ENCODE measurements around the gene SEPSECS. TPM values are rescaled to one million over a fixed set of nuclear protein-coding genes. Genes with fewer than 3 reads are reported as not detected.

SEPSECS gene
- polyA plus RNA-seq, 4 donors = 5.7 to 23.0 (median 16.7) TPM

DNA sequence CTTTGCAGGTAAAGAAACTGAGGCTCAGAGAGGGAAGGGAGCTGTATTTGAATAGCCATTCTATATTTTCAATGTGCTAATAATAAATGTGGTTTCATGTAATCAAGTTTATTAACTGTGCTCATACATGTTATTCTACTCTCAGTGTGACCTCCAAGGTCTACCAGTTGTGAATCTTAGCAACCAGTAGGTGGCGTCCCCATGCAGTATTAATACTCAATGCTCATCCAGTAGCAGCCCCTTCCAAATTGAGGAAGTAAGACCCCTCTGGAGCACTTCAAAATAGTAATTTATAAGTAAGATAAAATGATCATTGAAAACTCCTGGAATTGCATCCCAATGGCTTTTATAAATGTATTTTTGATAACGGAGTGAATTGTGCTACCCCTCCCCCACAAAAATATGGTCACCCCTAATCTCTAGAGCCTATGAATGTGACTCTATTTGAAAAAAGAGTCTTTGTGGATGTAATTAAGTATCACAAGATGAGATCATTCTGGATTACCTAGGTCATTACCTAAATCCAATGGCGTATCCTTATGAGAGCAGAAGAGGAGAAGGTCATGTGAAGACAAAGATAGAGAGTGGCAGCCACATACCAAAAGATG lies 20.4 kb upstream of the SEPSECS start:
- Histone ChIP-seq H3K9me3 (ENCODE audit: control insufficient read depth in 2 of 2, insufficient read depth in 1 of 2, low read depth in 1 of 2, low read length in 1 of 2) (no peaks in the 10 kb centered on the region), H3K27ac (ENCODE audit: low read depth in 1 of 3, low read length in 2 of 3) (no peak overlapping the region), H3K4me3 (ENCODE audit: low read depth in 1 of 3, low read length in 3 of 3) (no peak overlapping the region), H3K27me3 (ENCODE audit: control insufficient read depth in 3 of 3, insufficient read depth in 3 of 3, low read length in 3 of 3) (no peaks in the 10 kb centered on the region), H3K4me1 (ENCODE audit: control insufficient read depth in 3 of 3, insufficient read depth in 2 of 3, low read depth in 1 of 3, low read length in 2 of 3) (peaks cover 0 to 8% (median 2%) of the 10 kb centered on the region in 3 donors), H3K36me3 (ENCODE audit: control insufficient read depth in 3 of 3, insufficient read depth in 2 of 3, low read depth in 1 of 3, low read length in 3 of 3) (peaks cover 0 to 3% (median 0%) of the 10 kb centered on the region in 3 donors)
- DNase-seq (peak; percentile 51 to 60), FAIRE-seq (no peak)
- WGBS, 3 donors = 51 to 66% (median 64%) methylated on average over 3 of the region's 3 CpGs

DNA sequence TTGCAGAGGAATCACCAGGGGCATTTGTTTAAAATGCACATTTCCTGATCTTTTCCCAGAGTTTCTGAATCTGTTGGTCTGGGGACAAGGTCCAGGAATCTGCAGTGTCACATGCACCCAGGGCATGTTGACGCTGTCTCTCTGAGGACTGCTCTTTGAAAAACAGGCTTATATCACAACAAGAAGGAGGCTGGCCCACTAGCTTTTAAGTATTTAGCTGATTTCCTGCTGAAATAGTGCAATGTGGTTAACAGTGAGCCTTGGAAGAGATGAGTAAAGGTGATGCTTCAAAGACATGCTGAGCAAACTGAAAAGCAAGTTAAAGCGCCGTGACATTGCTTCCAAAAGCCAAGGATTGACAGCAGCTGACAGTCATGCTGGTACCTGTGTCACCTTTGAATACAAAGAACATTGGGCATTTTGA lies 18.6 kb upstream of the SEPSECS start:
- H3K9me3 ChIP-seq (ENCODE audit: control insufficient read depth in 2 of 2, insufficient read depth in 1 of 2, low read depth in 1 of 2, low read length in 1 of 2) = no peaks in the 10 kb centered on the region
- no peaks in the 10 kb centered on the region for H3K27me3 ChIP-seq (ENCODE audit: control insufficient read depth in 3 of 3, insufficient read depth in 3 of 3, low read length in 3 of 3)
- H3K36me3 ChIP-seq (ENCODE audit: control insufficient read depth in 3 of 3, insufficient read depth in 2 of 3, low read depth in 1 of 3, low read length in 3 of 3) = peaks cover 0 to 7% (median 0%) of the 10 kb centered on the region in 3 donors
- peak overlapping the region in 1 of 3 donors; percentile 59 for H3K27ac ChIP-seq (ENCODE audit: low read depth in 1 of 3, low read length in 2 of 3)
- no peak overlapping the region for H3K4me3 ChIP-seq (ENCODE audit: low read depth in 1 of 3, low read length in 3 of 3)
- peaks cover 0 to 8% (median 2%) of the 10 kb centered on the region in 3 donors for H3K4me1 ChIP-seq (ENCODE audit: control insufficient read depth in 3 of 3, insufficient read depth in 2 of 3, low read depth in 1 of 3, low read length in 2 of 3)
- FAIRE-seq (no peak), DNase-seq (peak in 1 of 2 donors; percentile 66)
- WGBS, 3 donors = 44 to 64% (median 63%) methylated on average over 3 of the region's 3 CpGs

DNA sequence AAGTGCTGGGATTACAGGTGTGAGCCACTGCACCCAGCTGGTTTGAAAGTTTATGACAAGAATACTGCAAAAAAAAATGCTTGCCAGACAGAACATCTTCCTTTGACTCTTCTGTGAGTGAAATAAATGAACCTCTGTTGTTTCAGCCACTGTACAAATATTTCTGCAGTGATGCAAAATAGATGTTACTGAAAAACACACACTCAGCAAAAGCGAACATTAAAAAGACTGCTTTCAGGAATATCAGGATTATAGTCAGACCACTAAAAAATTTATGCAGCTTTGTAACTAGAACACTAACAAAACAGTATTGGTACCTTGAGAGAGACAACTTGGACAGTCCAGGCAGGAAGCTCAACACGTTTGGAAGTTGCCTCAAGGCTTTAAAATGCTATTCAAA lies 16.9 kb upstream of the SEPSECS start:
- Histone ChIP-seq H3K27me3 (ENCODE audit: control insufficient read depth in 3 of 3, insufficient read depth in 3 of 3, low read length in 3 of 3) (no peaks in the 10 kb centered on the region), H3K36me3 (ENCODE audit: control insufficient read depth in 3 of 3, insufficient read depth in 2 of 3, low read depth in 1 of 3, low read length in 3 of 3) (peaks cover 0 to 7% (median 0%) of the 10 kb centered on the region in 3 donors), H3K4me3 (ENCODE audit: low read depth in 1 of 3, low read length in 3 of 3) (no peak overlapping the region), H3K27ac (ENCODE audit: low read depth in 1 of 3, low read length in 2 of 3) (no peak overlapping the region), H3K4me1 (ENCODE audit: control insufficient read depth in 3 of 3, insufficient read depth in 2 of 3, low read depth in 1 of 3, low read length in 2 of 3) (peaks cover 0 to 8% (median 2%) of the 10 kb centered on the region in 3 donors), H3K9me3 (ENCODE audit: control insufficient read depth in 2 of 2, insufficient read depth in 1 of 2, low read depth in 1 of 2, low read length in 1 of 2) (no peaks in the 10 kb centered on the region)
- FAIRE-seq (no peak), DNase-seq (no peak)
- 70 to 78% (median 71%) methylated on average over 2 of the region's 2 CpGs for WGBS, 3 donors

DNA sequence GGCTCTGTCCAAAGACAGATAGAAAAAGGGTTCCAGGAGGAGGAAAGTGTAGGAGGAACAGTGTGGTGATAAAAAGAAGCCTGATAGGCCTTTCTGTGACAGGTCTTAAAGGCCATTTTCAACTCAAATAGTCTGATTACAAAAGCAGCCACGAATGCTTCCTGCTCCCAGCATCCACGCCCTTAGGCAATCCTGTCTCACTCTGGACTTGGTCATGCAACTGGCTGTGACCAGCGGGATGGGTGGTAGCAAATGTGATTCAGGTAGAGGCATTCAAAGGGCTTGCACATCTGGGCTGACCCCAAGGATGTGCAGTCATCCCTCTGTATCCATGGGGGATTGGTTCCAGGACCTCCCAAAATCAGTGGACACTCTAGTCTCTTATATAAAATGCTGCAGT lies 14.4 kb upstream of the SEPSECS start:
- Histone ChIP-seq H3K4me1 (ENCODE audit: control insufficient read depth in 3 of 3, insufficient read depth in 2 of 3, low read depth in 1 of 3, low read length in 2 of 3) (peaks cover 0 to 8% (median 2%) of the 10 kb centered on the region in 3 donors), H3K27me3 (ENCODE audit: control insufficient read depth in 3 of 3, insufficient read depth in 3 of 3, low read length in 3 of 3) (no peaks in the 10 kb centered on the region), H3K9me3 (ENCODE audit: control insufficient read depth in 2 of 2, insufficient read depth in 1 of 2, low read depth in 1 of 2, low read length in 1 of 2) (no peaks in the 10 kb centered on the region), H3K36me3 (ENCODE audit: control insufficient read depth in 3 of 3, insufficient read depth in 2 of 3, low read depth in 1 of 3, low read length in 3 of 3) (peaks cover 0 to 16% (median 3%) of the 10 kb centered on the region in 3 donors), H3K27ac (ENCODE audit: low read depth in 1 of 3, low read length in 2 of 3) (no peak overlapping the region), H3K4me3 (ENCODE audit: low read depth in 1 of 3, low read length in 3 of 3) (no peak overlapping the region)
- 69 to 79% (median 79%) methylated on average over 3 of the region's 3 CpGs for WGBS, 3 donors
- FAIRE-seq (no peak), DNase-seq (no peak)

DNA sequence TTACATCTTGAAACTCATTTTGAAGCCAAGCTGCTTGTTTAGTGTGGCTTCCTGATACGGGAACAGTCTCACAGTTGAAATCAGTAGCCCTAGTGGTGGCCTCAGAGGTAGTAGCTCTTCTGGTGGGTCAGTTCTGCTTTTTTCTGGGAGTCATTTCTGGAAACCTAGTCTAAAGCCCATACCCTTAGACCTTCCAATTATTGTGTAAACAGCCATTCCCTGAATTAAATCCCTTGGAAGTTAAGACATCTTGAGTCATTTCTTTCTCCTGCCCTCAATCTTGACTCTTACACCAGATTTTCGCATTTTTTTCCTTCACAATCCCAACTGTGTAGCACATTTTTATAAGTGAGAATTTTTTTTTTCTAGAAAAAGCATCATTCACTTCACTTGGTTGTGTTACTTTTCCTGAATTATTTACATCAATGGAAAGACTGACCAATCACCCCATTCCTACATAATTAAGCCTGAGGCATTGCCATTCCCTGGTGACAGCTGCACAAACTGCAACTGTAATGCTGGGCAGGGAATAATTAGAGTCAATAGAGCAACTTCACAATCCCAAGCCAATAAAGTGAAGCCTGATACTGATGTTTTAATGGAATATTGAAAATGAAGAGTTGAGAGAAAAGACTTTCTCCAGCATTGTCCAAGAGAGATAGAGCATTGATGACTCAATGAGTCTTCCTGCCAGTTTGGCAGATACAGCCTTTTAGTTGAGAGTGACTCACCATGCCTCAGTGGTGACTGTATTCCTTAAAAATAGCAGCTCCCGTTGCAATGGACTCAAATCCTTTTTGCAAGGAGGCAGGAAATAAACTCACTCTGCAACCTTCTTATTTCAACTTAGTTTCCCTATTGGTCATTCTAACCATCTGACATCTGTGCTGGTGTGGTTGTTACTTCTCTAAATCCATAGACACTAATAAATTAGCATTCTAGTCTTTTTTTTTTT lies 13.0 kb upstream of the SEPSECS start:
- H3K9me3 ChIP-seq (ENCODE audit: control insufficient read depth in 2 of 2, insufficient read depth in 1 of 2, low read depth in 1 of 2, low read length in 1 of 2) = no peaks in the 10 kb centered on the region
- 61 to 77% (median 70%) methylated on average over 3 of the region's 3 CpGs for WGBS, 3 donors
- FAIRE-seq (no peak), DNase-seq (no peak)
- H3K4me1 ChIP-seq (ENCODE audit: control insufficient read depth in 3 of 3, insufficient read depth in 2 of 3, low read depth in 1 of 3, low read length in 2 of 3) = no peaks in the 10 kb centered on the region
- H3K36me3 ChIP-seq (ENCODE audit: control insufficient read depth in 3 of 3, insufficient read depth in 2 of 3, low read depth in 1 of 3, low read length in 3 of 3) = peaks cover 0 to 16% (median 3%) of the 10 kb centered on the region in 3 donors
- H3K4me3 ChIP-seq (ENCODE audit: low read depth in 1 of 3, low read length in 3 of 3) = no peak overlapping the region
- H3K27ac ChIP-seq (ENCODE audit: low read depth in 1 of 3, low read length in 2 of 3) = peak overlapping the region in 1 of 3 donors; percentile 53
- H3K27me3 ChIP-seq (ENCODE audit: control insufficient read depth in 3 of 3, insufficient read depth in 3 of 3, low read length in 3 of 3) = no peaks in the 10 kb centered on the region

DNA sequence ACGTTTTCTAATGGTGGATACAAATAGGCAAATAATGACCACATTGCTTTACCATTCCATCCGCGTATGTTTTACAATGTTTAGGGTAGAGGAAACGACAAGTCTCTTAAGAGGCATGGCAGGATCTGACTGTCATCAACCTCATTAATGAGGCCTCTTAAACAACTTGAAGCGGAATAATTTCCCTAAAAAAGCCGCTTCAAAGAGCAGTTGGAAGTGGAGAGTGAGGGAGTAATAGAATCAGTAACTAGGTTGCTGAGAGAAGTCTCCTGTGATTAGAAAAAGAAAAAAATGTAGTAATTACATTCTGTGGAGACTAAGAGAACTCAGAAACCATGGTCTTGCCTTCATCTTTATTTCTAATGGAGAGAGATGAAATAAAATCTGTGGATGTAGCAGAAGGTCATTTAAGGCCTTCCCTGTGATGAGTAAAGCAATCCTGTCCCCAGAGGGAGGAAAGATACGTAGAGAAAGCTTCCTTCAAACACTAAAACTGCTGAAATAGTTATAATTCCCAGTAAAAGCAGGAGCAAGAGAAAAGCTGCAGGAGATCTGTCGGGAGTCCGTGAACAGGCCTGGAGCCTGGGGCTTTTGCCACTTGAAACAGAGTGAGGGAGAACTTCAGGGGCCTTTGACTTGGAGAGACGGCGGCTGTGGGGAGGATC lies 11.1 kb upstream of the SEPSECS start:
- no peaks in the 10 kb centered on the region for H3K9me3 ChIP-seq (ENCODE audit: control insufficient read depth in 2 of 2, insufficient read depth in 1 of 2, low read depth in 1 of 2, low read length in 1 of 2)
- 92 to 94% (median 92%) methylated on average over 11 of the region's 11 CpGs for WGBS, 3 donors
- no peak overlapping the region for H3K27ac ChIP-seq (ENCODE audit: low read depth in 1 of 3, low read length in 2 of 3)
- peaks cover 0 to 12% (median 3%) of the 10 kb centered on the region in 3 donors for H3K36me3 ChIP-seq (ENCODE audit: control insufficient read depth in 3 of 3, insufficient read depth in 2 of 3, low read depth in 1 of 3, low read length in 3 of 3)
- FAIRE-seq (no peak), DNase-seq (no peak)
- H3K4me1 ChIP-seq (ENCODE audit: control insufficient read depth in 3 of 3, insufficient read depth in 2 of 3, low read depth in 1 of 3, low read length in 2 of 3) = no peaks in the 10 kb centered on the region
- H3K4me3 ChIP-seq (ENCODE audit: low read depth in 1 of 3, low read length in 3 of 3) = no peak overlapping the region
- H3K27me3 ChIP-seq (ENCODE audit: control insufficient read depth in 3 of 3, insufficient read depth in 3 of 3, low read length in 3 of 3) = no peaks in the 10 kb centered on the region

DNA sequence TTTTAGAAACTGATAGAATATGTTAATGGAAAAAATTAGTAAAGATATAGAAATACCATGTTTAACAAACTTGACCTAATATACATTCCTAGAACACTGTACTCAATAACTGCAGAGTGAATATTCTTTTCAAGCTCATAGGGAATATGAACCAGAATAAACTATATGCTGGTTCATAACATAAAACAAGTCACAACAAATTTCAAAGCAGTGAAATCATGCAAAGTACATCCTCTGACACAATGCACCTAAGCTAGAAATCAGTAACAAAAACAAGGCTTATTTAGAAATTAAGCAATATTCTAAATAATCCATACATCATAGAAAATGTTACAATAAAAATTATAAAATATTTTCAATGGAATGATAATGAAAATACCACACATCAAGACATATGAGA lies 9.2 kb upstream of the SEPSECS start:
- no peaks in the 10 kb centered on the region for H3K4me1 ChIP-seq (ENCODE audit: control insufficient read depth in 3 of 3, insufficient read depth in 2 of 3, low read depth in 1 of 3, low read length in 2 of 3)
- peaks cover 0 to 11% (median 3%) of the 10 kb centered on the region in 3 donors for H3K36me3 ChIP-seq (ENCODE audit: control insufficient read depth in 3 of 3, insufficient read depth in 2 of 3, low read depth in 1 of 3, low read length in 3 of 3)
- FAIRE-seq (no peak), DNase-seq (no peak)
- H3K27ac ChIP-seq (ENCODE audit: low read depth in 1 of 3, low read length in 2 of 3) = no peak overlapping the region
- peaks cover 0 to 5% of the 10 kb centered on the region in 2 donors for H3K9me3 ChIP-seq (ENCODE audit: control insufficient read depth in 2 of 2, insufficient read depth in 1 of 2, low read depth in 1 of 2, low read length in 1 of 2)
- H3K27me3 ChIP-seq (ENCODE audit: control insufficient read depth in 3 of 3, insufficient read depth in 3 of 3, low read length in 3 of 3) = no peaks in the 10 kb centered on the region
- no peak overlapping the region for H3K4me3 ChIP-seq (ENCODE audit: low read depth in 1 of 3, low read length in 3 of 3)

DNA sequence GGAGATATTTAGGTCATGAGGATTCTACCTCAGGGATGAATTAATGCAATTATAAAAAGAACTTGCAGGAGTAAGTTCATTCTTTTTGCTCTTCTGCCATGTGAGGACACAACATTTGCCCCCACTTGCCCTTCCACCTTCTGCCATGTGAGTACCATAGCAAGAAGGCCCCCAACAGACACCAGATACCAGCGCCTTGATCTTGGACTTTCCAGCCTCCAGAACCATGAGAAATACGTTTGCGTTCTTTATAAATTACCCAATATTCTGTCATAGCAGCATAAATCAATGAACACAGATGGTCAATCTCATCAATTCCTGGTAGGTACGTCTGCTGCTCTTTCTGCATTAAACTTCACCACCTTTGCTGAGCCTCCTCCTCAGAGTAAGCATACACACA lies 5.7 kb upstream of the SEPSECS start:
- peaks cover 0 to 8% (median 4%) of the 10 kb centered on the region in 3 donors for H3K36me3 ChIP-seq (ENCODE audit: control insufficient read depth in 3 of 3, insufficient read depth in 2 of 3, low read depth in 1 of 3, low read length in 3 of 3)
- peaks cover 0 to 8% (median 0%) of the 10 kb centered on the region in 3 donors for H3K4me1 ChIP-seq (ENCODE audit: control insufficient read depth in 3 of 3, insufficient read depth in 2 of 3, low read depth in 1 of 3, low read length in 2 of 3)
- DNase-seq (no peak), FAIRE-seq (no peak)
- peaks cover 0 to 5% of the 10 kb centered on the region in 2 donors for H3K9me3 ChIP-seq (ENCODE audit: control insufficient read depth in 2 of 2, insufficient read depth in 1 of 2, low read depth in 1 of 2, low read length in 1 of 2)
- 97 to 98% (median 97%) methylated on average over 4 of the region's 4 CpGs for WGBS, 3 donors
- H3K27ac ChIP-seq (ENCODE audit: low read depth in 1 of 3, low read length in 2 of 3) = no peak overlapping the region
- no peaks in the 10 kb centered on the region for H3K27me3 ChIP-seq (ENCODE audit: control insufficient read depth in 3 of 3, insufficient read depth in 3 of 3, low read length in 3 of 3)
- H3K4me3 ChIP-seq (ENCODE audit: low read depth in 1 of 3, low read length in 3 of 3) = no peak overlapping the region

All from small intestine (tissue), 7 donors.